Left colon (tissue), 2 donors: ENCODE results near the gene FEM1C. TPM values are rescaled to one million over a fixed set of nuclear protein-coding genes. Genes with fewer than 3 reads are reported as not detected.
A peak's percentile ranks its signal among the peaks of the same experiment; 100 is the strongest.

ENCODE experiments used
- ATAC-seq: fragments of 200-7000 bp; cut with Tn5 transposase; one replicate; pipeline ENCODE4 v1.9.1; 2020; ENCODE audit warnings: mild to moderate bottlenecking, moderate library complexity
- DNase-seq, 2 donors: peaks; one replicate each; pipeline ENCODE4 v3.0.0-alpha.2; 2020
- intact Hi-C, 2 donors: fragments of 100-400 bp; cut with DNase I in 1 of 2; cut with micrococcal nuclease in 1 of 2; formaldehyde crosslinking; loops; one replicate each; pipeline versions ENCODE4 v1.11.2 to v1.14.0; 2022; cut with DNase I, micrococcal nuclease
- total RNA-seq, 2 donors: library from RNA; stranded (reverse); fragmentation: NEBNext Ultra II Directional; extraction: Animal tissue kit (Norgen Biotek cat#: 25700); gene quantifications; one replicate each; pipeline ENCODE4 v1.2.1, GENCODE V29; 2021
- donor health status: DM: no; HTN: no; CAD: no.
- donor health status: DM: yes; HTN: yes; CAD: no.

Gene FEM1C
- total RNA-seq, 2 donors from 2014 or later: 36.4 to 42.5 TPM

GRCh38 chr5:115561176-115561575 is 16.6 kb upstream of the FEM1C start:
- no peak for ATAC-seq
- intact Hi-C loops: no loop called here
- DNase-seq: no peak

GRCh38 chr5:115559524-115559923 is 14.9 kb upstream of the FEM1C start:
- ATAC-seq (no peak), DNase-seq (no peak)
- intact Hi-C loops: no loop called here

GRCh38 chr5:115558388-115558956 is 13.9 kb upstream of the FEM1C start:
- no peak for ATAC-seq
- no peak for DNase-seq
- intact Hi-C loops: no loop called here

GRCh38 chr5:115557667-115558387 is 13.3 kb upstream of the FEM1C start:
- intact Hi-C loops: no loop called here
- DNase-seq (no peak), ATAC-seq (peak; percentile 77)

- no peak for DNase-seq
- ATAC-seq: no peak
- intact Hi-C loops: no loop called here
These were observed 11.7 kb upstream of the FEM1C start for GRCh38 chr5:115556276-115556675.

GRCh38 chr5:115555084-115555633 is 10.6 kb upstream of the FEM1C start:
- intact Hi-C loops: no loop called here
- peak; percentile 75 for ATAC-seq
- no peak for DNase-seq

GRCh38 chr5:115553082-115553481 is 8.5 kb upstream of the FEM1C start:
- no peak for ATAC-seq
- no peak for DNase-seq
- intact Hi-C loops: no loop called here

GRCh38 chr5:115551415-115551814 is 6.8 kb upstream of the FEM1C start:
- intact Hi-C loops: no loop called here
- DNase-seq (peak in 1 of 2 donors; percentile 54), ATAC-seq (peak; percentile 89)

- no peak for DNase-seq
- intact Hi-C loops: no loop called here
- ATAC-seq: no peak
These were observed 4.6 kb upstream of the FEM1C start for GRCh38 chr5:115549154-115549553.

GRCh38 chr5:115548683-115549082 is 4.1 kb upstream of the FEM1C start:
- intact Hi-C loops: no loop called here
- ATAC-seq (no peak), DNase-seq (no peak)

GRCh38 chr5:115545351-115545882 is 842 bp upstream of the FEM1C start:
- intact Hi-C loops: no loop called here
- no peak for DNase-seq
- no peak for ATAC-seq

GRCh38 chr5:115544043-115544435 is 536 bp downstream of the FEM1C start:
- intact Hi-C loops: no loop called here
- DNase-seq (peak; percentile 50 to 68), ATAC-seq (peak; percentile 34)

- DNase-seq (peak; percentile 29 to 45), ATAC-seq (peak; percentile 54)
- intact Hi-C loops: no loop called here
These were observed 1.1 kb downstream of the FEM1C start for GRCh38 chr5:115543365-115544042.

GRCh38 chr5:115542651-115543364 is 1.8 kb downstream of the FEM1C start:
- intact Hi-C loops: no loop called here
- ATAC-seq: no peak
- DNase-seq: no peak

- intact Hi-C loops: no loop called here
- ATAC-seq (no peak), DNase-seq (no peak)
These were observed 2.5 kb downstream of the FEM1C start for GRCh38 chr5:115542086-115542485.

GRCh38 chr5:115541611-115542010 is 3.0 kb downstream of the FEM1C start:
- DNase-seq (no peak), ATAC-seq (no peak)
- intact Hi-C loops: no loop called here

GRCh38 chr5:115535479-115536035 is 9.0 kb downstream of the FEM1C start:
- DNase-seq: no peak
- no peak for ATAC-seq
- intact Hi-C loops: loop anchor here in 1 of 2 donors (10.0 kb wide), 1 partner anchor 111 kb away; no protein-coding TSS in a partner anchor

GRCh38 chr5:115532517-115532916 is 12.1 kb downstream of the FEM1C start:
- intact Hi-C loops: loop anchor here in 1 of 2 donors (10.0 kb wide), 1 partner anchor 108 kb away; no protein-coding TSS in a partner anchor
- DNase-seq (no peak), ATAC-seq (peak; percentile 83)
